ENCODE results near the gene C3orf52.

The C3orf52 gene

DNA sequence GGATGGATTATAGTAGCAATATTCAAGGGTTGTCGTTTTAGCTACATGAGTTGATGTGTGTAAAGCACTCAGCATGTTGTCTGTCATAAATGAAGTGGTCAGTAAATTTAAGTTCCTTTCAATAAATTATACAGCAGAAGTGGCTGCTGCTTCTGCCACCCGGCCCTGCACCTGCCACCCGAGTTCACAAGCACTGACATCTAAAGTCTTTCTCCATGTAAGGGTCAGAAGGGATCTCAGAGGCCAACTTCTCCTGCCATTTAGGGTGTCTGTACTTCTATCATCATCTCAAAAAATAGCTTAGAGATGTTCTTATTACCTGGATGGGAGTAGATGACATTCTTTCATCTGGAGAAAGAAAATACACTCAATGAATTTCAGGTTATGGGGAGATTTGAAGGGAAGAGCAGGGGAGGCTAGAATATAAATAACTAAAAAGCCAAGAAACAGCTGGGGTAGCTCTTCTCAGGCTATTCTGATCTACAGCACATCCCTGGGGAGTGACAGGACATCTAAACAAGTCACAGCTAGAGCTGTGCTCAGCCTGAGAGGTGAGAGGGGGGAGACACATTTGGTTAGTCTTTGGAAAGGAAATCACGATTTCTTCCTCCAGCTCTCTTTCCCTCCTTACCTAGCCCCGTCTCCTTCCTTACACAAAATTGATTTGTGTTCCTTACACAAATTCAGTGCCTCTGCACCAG, 38.9 kb downstream of the C3orf52 start:
- Histone ChIP-seq H4K20me1 (ENCODE audit: low read depth, low read length) (no peaks in the 10 kb centered on the region), H3K27ac (ENCODE audit: low read depth, low read length) (peak overlapping the region; percentile 94)

DNA sequence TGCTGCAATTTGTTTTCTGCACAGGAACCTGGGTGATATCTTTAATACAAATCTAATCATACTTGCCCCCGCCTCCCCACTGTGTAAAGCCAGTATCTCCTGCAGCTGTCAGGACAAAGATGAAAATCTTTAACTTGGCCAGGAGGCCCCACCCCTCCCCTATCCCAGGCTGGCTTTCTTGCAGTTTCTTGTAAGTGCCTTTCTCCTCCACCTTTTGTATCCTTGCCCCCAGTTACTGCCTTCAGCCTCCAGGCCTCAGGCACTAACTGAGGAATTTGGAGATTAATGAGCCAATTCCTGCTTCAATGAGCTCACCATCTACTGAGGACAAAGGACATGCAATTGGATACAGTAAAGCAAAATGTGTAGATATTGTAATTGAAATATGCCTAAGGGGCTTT, 40.3 kb downstream of the C3orf52 start:
- peaks cover 60% of the 10 kb centered on the region for H3K79me2 ChIP-seq (ENCODE audit: insufficient read depth, low read length)
- peak overlapping the region; percentile 94 for H3K27ac ChIP-seq (ENCODE audit: low read depth, low read length)
- peaks cover 88% of the 10 kb centered on the region for H3F3A ChIP-seq (ENCODE audit: insufficient read depth)
- H4K20me1 ChIP-seq (ENCODE audit: low read depth, low read length), result no peaks in the 10 kb centered on the region
- peak overlapping the region; percentile 95 for H3K4me2 ChIP-seq (ENCODE audit: low read depth, low read length, poor library complexity, severe bottlenecking)
- no peaks in the 10 kb centered on the region for H3K9me3 ChIP-seq (ENCODE audit: insufficient read depth, low read length)
- H3K27me3 ChIP-seq (ENCODE audit: low read length), result no peaks in the 10 kb centered on the region
- peaks cover 52% of the 10 kb centered on the region for H3K36me3 ChIP-seq (ENCODE audit: low read length)
- TF ChIP-seq, protein P1, sequence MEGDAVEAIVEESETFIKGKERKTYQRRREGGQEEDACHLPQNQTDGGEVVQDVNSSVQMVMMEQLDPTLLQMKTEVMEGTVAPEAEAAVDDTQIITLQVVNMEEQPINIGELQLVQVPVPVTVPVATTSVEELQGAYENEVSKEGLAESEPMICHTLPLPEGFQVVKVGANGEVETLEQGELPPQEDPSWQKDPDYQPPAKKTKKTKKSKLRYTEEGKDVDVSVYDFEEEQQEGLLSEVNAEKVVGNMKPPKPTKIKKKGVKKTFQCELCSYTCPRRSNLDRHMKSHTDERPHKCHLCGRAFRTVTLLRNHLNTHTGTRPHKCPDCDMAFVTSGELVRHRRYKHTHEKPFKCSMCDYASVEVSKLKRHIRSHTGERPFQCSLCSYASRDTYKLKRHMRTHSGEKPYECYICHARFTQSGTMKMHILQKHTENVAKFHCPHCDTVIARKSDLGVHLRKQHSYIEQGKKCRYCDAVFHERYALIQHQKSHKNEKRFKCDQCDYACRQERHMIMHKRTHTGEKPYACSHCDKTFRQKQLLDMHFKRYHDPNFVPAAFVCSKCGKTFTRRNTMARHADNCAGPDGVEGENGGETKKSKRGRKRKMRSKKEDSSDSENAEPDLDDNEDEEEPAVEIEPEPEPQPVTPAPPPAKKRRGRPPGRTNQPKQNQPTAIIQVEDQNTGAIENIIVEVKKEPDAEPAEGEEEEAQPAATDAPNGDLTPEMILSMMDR (IDR thresholded peaks at IDR 0.05; ENCODE audit: insufficient read depth, low read length, poor library complexity, severe bottlenecking), result no peak
- TF ChIP-seq EZH2phosphoT487 (conservative IDR thresholded peaks at IDR 0.05; ENCODE audit: low read length), result no peak
- peak overlapping the region; percentile 46 for H3K4me3 ChIP-seq (ENCODE audit: insufficient read depth, low read length, poor library complexity, severe bottlenecking)
- peak overlapping the region; percentile 86 for H3K9ac ChIP-seq (ENCODE audit: low read length)
- H2AFZ ChIP-seq (ENCODE audit: low read depth, low read length, severe bottlenecking), result no peak overlapping the region
- H3K9me2 ChIP-seq (replicated peaks; ENCODE audit: insufficient read depth, low read length), result no peaks in the 10 kb centered on the region

More for the DNA sequence above, 38.9 kb downstream of the C3orf52 start:
- peak overlapping the region; percentile 86 for H3K9ac ChIP-seq (ENCODE audit: low read length)
- peaks cover 45% of the 10 kb centered on the region for H3K79me2 ChIP-seq (ENCODE audit: insufficient read depth, low read length)
- H3K9me3 ChIP-seq (ENCODE audit: insufficient read depth, low read length), result no peaks in the 10 kb centered on the region
- H3K27me3 ChIP-seq (ENCODE audit: low read length), result no peaks in the 10 kb centered on the region
- no peak overlapping the region for H2AFZ ChIP-seq (ENCODE audit: low read depth, low read length, severe bottlenecking)
- TF ChIP-seq, protein P1 (IDR thresholded peaks at IDR 0.05; ENCODE audit: insufficient read depth, low read length, poor library complexity, severe bottlenecking), result no peak
- TF ChIP-seq EZH2phosphoT487 (conservative IDR thresholded peaks at IDR 0.05; ENCODE audit: low read length), result no peak
- H3K9me2 ChIP-seq (replicated peaks; ENCODE audit: insufficient read depth, low read length), result no peaks in the 10 kb centered on the region
- peaks cover 48% of the 10 kb centered on the region for H3K36me3 ChIP-seq (ENCODE audit: low read length)
- H3K4me2 ChIP-seq (ENCODE audit: low read depth, low read length, poor library complexity, severe bottlenecking), result peak overlapping the region; percentile 95
- H3K4me3 ChIP-seq (ENCODE audit: insufficient read depth, low read length, poor library complexity, severe bottlenecking), result no peak overlapping the region
- H3F3A ChIP-seq (ENCODE audit: insufficient read depth), result peaks cover 85% of the 10 kb centered on the region

DNA sequence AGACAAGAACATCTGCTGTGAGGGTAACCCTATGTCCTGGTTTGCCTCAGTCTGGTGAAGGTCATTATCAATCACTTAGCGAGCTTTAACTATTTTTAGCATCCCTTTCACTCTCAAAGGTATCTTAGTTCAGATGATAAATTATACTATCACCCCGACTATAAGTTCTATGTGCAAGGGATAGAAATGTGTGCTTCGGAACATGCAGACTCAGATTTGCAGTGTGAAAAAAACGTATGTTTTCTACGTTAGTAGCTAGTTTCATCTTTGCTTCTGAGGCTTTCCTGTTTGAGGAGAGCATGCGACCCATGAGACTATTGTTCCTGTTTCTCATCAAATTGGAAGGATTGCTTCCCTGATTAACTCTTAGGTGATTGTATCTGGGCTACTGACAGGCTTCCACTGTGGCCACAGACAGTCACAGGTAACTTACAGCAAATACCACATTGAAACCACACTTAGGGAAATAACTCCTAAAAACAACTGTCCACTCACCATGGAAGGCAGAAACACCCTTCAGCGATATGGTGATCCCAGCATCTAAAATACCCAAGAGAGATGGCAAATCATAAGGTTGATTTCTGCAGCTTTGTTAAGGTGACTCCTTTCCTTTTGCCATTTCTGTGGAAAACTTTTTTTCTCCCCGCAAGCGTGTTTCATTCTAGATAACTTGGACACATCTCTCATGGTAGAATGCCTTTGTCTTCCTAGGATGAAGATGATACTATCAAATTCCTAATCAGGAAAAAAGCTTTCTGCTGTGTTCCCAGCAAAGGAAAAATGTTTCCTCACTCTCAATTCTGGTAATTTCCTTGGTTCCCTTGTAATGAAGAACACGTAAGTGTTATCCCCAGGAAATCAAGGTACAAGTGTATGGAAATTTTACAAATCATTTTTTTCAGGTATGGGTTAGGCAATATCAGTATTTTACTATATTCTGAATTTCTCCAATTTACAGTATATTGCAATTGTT, 41.6 kb downstream of the C3orf52 start:
- H3F3A ChIP-seq (ENCODE audit: insufficient read depth), result peaks cover 88% of the 10 kb centered on the region
- peaks cover 52% of the 10 kb centered on the region for H3K36me3 ChIP-seq (ENCODE audit: low read length)
- H3K9me2 ChIP-seq (replicated peaks; ENCODE audit: insufficient read depth, low read length), result no peaks in the 10 kb centered on the region
- H3K4me2 ChIP-seq (ENCODE audit: low read depth, low read length, poor library complexity, severe bottlenecking), result peak overlapping the region; percentile 95
- peak overlapping the region; percentile 46 for H3K4me3 ChIP-seq (ENCODE audit: insufficient read depth, low read length, poor library complexity, severe bottlenecking)
- no peaks in the 10 kb centered on the region for H3K27me3 ChIP-seq (ENCODE audit: low read length)
- no peaks in the 10 kb centered on the region for H3K9me3 ChIP-seq (ENCODE audit: insufficient read depth, low read length)
- H3K27ac ChIP-seq (ENCODE audit: low read depth, low read length), result peak overlapping the region; percentile 94
- no peaks in the 10 kb centered on the region for H4K20me1 ChIP-seq (ENCODE audit: low read depth, low read length)
- H3K9ac ChIP-seq (ENCODE audit: low read length), result peak overlapping the region; percentile 86
- TF ChIP-seq, protein P1 (IDR thresholded peaks at IDR 0.05; ENCODE audit: insufficient read depth, low read length, poor library complexity, severe bottlenecking), result no peak
- TF ChIP-seq EZH2phosphoT487 (conservative IDR thresholded peaks at IDR 0.05; ENCODE audit: low read length), result no peak
- H2AFZ ChIP-seq (ENCODE audit: low read depth, low read length, severe bottlenecking), result no peak overlapping the region
- peaks cover 73% of the 10 kb centered on the region for H3K79me2 ChIP-seq (ENCODE audit: insufficient read depth, low read length)
